ENCODE data around the gene SYNDIG1L.

SYNDIG1L gene

GRCh38 chr14:74429221-74429691 lies 3.2 kb upstream of the SYNDIG1L start:
- DNase-seq: no peak

DNA sequence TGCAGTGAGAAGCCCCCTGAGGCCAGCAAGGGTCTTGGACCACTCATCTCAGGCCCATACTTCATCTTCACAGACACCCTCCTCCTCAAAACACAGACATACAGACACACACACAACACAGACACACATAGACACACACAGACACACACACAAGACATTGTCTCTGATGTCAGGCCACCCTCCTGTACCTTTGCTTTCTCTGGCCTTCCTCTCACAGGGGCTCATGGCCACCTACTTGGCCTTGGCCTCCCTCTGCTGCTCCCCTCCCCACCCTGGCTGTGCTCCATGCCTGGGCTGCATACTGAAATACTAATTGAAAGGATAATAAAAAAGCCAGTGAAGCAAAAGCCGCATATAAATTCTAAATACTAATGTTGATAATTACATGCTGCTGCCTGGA lies 1.6 kb upstream of the SYNDIG1L start:
- no peak for DNase-seq

- DNase-seq: no peak
Measured at GRCh38 chr14:74425525-74426201, 347 bp downstream of the SYNDIG1L start.

- DNase-seq: no peak
Measured at GRCh38 chr14:74424606-74425005, 1.4 kb downstream of the SYNDIG1L start.

DNA sequence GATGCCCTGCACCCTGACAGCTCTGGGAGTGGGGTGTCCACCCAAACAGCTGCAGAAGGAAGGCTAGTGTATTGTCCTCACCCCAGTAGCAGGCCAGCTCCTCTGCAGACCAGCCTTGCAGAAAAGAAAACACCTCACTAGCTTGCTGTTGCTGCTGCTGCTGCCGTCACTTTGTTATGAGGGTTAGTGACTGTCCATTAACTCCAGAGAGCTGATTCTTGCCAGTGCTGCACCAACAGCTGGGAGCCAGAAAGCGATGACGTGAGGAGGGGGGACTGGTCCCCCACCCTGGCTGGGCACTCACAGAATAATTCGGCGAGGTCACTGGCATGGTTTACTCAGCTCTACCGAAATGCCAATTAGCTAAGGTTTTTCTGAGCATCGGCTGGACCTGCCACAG lies 2.8 kb downstream of the SYNDIG1L start:
- DNase-seq: no peak

DNA sequence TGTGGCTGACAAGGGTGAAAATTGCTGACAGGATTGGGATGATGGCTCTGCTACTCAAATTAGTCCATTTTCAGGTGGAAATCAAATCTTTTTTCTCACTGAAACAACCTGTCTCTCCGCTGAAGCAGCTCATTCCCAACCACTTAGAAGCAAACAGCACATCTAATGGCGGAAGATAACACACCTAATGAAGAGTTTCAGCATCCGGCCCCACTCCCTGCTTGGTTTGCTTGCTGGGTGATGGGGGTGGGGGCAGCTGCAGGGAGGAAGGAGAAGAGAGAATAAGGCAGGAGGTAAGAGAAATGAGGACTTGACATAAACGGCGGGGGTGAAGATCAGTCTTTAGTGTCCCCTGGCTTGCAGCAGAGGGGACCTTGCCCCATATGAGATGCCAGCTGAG lies 4.0 kb downstream of the SYNDIG1L start:
- DNase-seq: no peak

- DNase-seq: no peak
Measured at GRCh38 chr14:74419086-74419485, 6.9 kb downstream of the SYNDIG1L start.

DNA sequence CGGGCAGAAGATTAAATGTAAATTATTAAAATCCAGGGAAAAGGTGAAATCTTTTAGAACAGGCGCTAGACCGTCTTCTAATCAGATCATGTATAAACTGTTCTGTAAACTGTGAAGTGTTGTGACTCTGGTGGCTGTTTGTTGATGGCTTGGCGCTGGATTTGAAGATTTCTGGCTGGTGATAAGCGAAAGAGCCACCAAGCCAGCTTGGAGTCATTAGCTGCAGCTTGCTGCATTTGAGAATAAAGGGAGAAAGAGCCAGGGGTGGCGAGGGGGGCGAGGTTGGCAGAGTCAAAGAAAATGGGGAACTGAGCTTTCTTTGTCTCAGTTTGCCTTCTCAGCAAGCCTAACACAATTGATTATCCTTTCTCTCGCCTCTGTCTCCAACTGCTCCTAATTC lies 8.0 kb downstream of the SYNDIG1L start:
- DNase-seq: no peak

- DNase-seq: no peak
Measured at GRCh38 chr14:74417611-74418010, 8.4 kb downstream of the SYNDIG1L start.

GRCh38 chr14:74417201-74417600 lies 8.8 kb downstream of the SYNDIG1L start:
- DNase-seq: no peak

GRCh38 chr14:74415115-74415437 lies 10.9 kb downstream of the SYNDIG1L start:
- no peak for DNase-seq

DNA sequence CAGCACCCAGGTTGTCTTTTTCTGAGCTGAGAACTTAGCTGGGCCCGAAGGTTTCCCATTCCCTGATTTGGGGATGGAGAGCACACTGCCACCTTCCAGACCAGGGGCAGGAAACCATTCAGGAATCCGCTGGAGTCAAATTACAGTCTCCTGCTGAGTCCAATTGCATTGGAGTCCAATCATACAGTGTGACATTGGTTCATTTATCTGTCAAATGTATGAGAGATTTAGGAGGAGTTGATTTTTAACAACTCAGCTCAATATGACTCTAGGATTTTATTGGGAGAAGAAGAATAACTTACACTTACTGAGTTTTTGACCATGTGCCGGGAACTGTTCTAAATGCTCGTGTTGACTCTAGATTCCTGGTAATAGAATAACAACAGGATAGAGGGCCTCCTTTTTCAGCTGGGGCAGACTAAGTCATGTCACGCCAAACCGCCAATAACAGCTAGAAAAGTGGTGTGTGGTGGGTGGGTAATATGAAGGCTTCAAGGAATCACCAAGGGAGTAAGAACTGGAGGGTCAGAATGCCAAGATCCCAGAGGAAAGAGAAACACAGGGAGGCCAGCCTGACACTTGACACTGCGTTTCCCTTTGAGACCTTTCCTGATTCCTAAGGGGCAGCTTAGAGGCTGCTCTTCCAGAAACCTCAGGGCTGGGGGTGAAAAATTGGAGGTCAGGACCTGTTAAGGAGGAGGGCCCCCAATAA lies 11.5 kb downstream of the SYNDIG1L start:
- DNase-seq: no peak

DNA sequence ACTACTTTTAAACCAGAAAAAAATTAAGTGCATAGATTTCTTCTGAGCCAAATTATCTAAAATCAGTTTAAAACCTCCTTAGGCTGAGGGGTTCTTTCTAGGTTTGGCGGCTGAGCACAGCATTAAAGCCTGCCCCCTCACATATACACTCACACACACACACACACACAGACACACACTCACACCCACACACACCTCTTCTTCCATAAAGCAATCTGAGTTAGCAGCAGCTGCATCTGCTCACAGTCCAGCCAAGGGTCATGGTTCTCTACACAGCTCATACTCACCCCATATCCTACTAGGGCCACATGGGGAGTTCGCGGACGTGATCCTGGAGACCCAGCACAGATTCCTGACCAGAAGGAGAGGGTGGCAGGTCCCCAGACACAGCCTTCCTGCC lies 12.4 kb downstream of the SYNDIG1L start:
- DNase-seq: no peak

- no peak for DNase-seq
Measured at GRCh38 chr14:74412753-74413152, 13.3 kb downstream of the SYNDIG1L start.

- DNase-seq: no peak
Measured at GRCh38 chr14:74411671-74412070, 14.3 kb downstream of the SYNDIG1L start.

GRCh38 chr14:74409441-74409840 lies 16.6 kb downstream of the SYNDIG1L start:
- DNase-seq: no peak

- no peak for DNase-seq
Measured at GRCh38 chr14:74408870-74409269, 17.1 kb downstream of the SYNDIG1L start.

DNA sequence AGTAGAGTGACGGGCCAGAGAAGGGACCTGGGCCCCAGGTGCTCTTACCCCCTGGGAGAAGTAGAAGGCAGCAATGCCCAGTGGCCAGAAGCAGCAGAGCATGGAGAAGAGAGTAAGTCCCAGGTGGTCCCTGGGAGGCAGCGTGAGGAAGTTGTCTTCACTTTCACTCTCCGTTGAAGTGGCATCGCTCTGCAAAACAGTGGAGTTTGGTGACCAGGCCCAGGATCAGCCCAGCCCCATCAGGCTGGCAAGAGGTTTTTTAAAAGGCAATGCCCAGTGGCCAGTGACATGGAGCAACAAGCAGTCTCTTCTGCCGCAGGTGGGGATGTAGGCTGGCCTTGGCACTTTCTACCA lies 18.2 kb downstream of the SYNDIG1L start:
- no peak for DNase-seq

DNA sequence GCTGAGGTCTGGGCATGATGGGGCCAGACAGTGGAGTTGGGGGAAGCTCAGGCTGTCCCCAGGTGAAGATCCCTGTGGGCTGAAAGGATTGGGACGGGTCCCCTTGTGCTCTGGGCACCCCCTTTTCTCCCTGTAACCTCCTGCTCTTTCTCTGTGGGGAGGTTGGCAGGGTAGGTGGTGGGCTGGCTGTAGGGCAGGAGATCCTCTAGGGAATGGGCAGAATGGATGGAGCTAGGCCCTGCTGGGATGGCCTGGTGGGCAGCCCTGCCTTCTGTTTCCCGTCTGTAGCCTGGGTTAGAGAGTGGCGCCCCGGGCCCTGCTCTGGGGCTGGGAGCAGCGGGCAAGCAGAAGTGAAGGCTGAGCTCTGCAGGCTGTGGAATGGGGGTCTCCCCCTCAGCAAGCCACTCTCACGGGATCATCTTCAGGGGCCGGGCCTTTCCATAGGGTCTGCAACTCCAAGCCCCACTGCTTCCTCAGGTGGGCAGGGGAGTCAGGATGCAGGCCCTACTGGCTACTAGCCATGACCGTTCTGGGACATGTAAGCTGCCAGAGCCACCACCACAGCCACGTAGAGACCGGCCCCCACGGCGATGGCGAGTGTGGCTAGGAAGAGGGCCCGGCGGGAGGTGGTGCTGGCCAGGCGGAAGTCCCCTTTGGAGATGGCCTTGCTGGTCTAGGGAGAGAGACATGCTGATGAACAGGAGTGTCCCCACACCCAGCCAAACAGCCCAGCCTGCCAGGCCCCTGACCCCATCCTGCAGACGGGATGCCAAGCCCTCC lies 18.8 kb downstream of the SYNDIG1L start:
- DNase-seq: no peak

GRCh38 chr14:74405663-74406062 lies 20.3 kb downstream of the SYNDIG1L start:
- DNase-seq: no peak

DNA sequence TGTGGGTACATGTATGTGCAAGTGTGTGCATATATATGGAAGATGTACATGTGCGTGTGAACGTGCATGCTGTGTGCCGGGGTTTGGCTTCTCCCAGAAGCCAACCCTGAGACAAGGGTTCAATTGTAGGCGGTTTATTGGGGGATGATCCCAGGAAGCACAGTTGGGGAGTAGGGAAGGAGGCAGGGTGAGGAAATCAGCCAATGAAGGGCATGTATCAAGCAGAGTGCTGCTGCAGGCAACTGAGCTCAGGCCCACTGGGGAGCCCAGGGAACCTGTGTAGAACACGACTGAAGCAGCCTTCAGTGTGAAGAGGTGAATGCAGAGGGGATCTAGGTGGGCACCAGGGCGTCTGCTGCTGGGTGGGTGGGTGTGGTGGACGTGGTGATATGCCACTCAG lies 21.6 kb downstream of the SYNDIG1L start:
- DNase-seq: no peak

GRCh38 chr14:74403619-74404417 lies 22.2 kb downstream of the SYNDIG1L start:
- DNase-seq: no peak
